HepG2 (cell line): ENCODE measurements around the gene TMEM129. TPM values are rescaled to one million over a fixed set of nuclear protein-coding genes. Genes with fewer than 3 reads are reported as not detected.

ENCODE experiments used
- ARID2 ChIP-seq: sonication (generic); formaldehyde crosslinking; IDR thresholded peaks from 2 replicates; pipeline ENCODE4 v1.8.1; 2022; ENCODE audit warnings: mild to moderate bottlenecking, missing genetic modification reagents, borderline replicate concordance
- BRCA1 ChIP-seq: sonication (generic); formaldehyde crosslinking; IDR thresholded peaks from 2 replicates; pipeline ENCODE4 v1.4.0; 2020; ENCODE audit warnings: missing genetic modification reagents
- CENPT ChIP-seq: sonication (generic); formaldehyde crosslinking; IDR thresholded peaks from 2 replicates; pipeline ENCODE4 v1.8.0; 2022; ENCODE audit warnings: low read depth, mild to moderate bottlenecking, moderate library complexity, missing genetic modification reagents
- ETV6 ChIP-seq: sonication (generic); formaldehyde crosslinking; conservative IDR thresholded peaks from 2 replicates; pipeline ENCODE4 v1.4.0; 2020; ENCODE audit warnings: missing genetic modification reagents
- IRF1 ChIP-seq: sonication (generic); formaldehyde crosslinking; IDR thresholded peaks from 2 replicates; pipeline ENCODE4 v1.4.0; 2020; ENCODE audit warnings: low read depth, mild to moderate bottlenecking, missing genetic modification reagents
- KAT2B ChIP-seq: fragments of 150-350 bp; IDR thresholded peaks from 2 replicates; pipeline ENCODE4 v1.6.1; 2014; ENCODE audit warnings: low read depth, low read length, borderline replicate concordance
- NFE2L1 ChIP-seq: sonication (generic); formaldehyde crosslinking; IDR thresholded peaks from 2 replicates; pipeline ENCODE4 v1.4.0; 2020; ENCODE audit warnings: missing genetic modification reagents, mild to moderate bottlenecking, borderline replicate concordance
- ONECUT2 ChIP-seq: sonication (generic); formaldehyde crosslinking; IDR thresholded peaks from 2 replicates; pipeline ENCODE4 v1.4.0; 2020; ENCODE audit warnings: missing genetic modification reagents
- PHB2 ChIP-seq: fragments of 450-650 bp; IDR thresholded peaks from 2 replicates; pipeline ENCODE4 v1.6.1; 2018; ENCODE audit not compliant: partially characterized antibody
- PTBP1 ChIP-seq: fragments of 200-400 bp; formaldehyde crosslinking; IDR thresholded peaks from 2 replicates; pipeline ENCODE4 v1.6.1; 2018; ENCODE audit warnings: low read length, low read depth; ENCODE audit not compliant: poor library complexity, severe bottlenecking
- RCOR2 ChIP-seq: IDR thresholded peaks from 2 replicates; pipeline ENCODE4 v1.6.1; 2016; ENCODE audit warnings: missing biosample characterization, missing genetic modification reagents
- RNF2 ChIP-seq: fragments of 450-650 bp; conservative IDR thresholded peaks from 2 replicates; pipeline ENCODE4 v1.6.1; 2016; ENCODE audit warnings: low read depth
- RORA ChIP-seq: sonication (generic); formaldehyde crosslinking; IDR thresholded peaks from 2 replicates; pipeline ENCODE4 v1.5.0; 2020; ENCODE audit warnings: mild to moderate bottlenecking, missing genetic modification reagents, moderate library complexity
- SMAD3 ChIP-seq: sonication (generic); formaldehyde crosslinking; IDR thresholded peaks from 2 replicates; pipeline ENCODE4 v1.4.0; 2020; ENCODE audit warnings: missing genetic modification reagents
- SMC3 ChIP-seq: IDR thresholded peaks from 2 replicates; pipeline ENCODE4 v1.6.1; 2011; ENCODE audit warnings: low read length, improper control_type of control experiment
- SP5 ChIP-seq: IDR thresholded peaks from 2 replicates; pipeline ENCODE4 v1.6.1; 2016; ENCODE audit warnings: low read depth, borderline replicate concordance
- SPEN ChIP-seq: sonication (generic); formaldehyde crosslinking; IDR thresholded peaks from 2 replicates; pipeline ENCODE4 v1.5.1; 2020; ENCODE audit warnings: low read depth, mild to moderate bottlenecking, missing genetic modification reagents
- ZBTB3 ChIP-seq: sonication (generic); formaldehyde crosslinking; IDR thresholded peaks from 2 replicates; pipeline ENCODE4 v1.4.0; 2020; ENCODE audit warnings: low read depth, mild to moderate bottlenecking, moderate library complexity, missing genetic modification reagents, borderline replicate concordance
- ZFP37 ChIP-seq: sonication (generic); formaldehyde crosslinking; IDR thresholded peaks from 2 replicates; pipeline ENCODE4 v1.4.0; 2020; ENCODE audit warnings: missing genetic modification reagents, borderline replicate concordance
- ZFP91 ChIP-seq: sonication (generic); formaldehyde crosslinking; IDR thresholded peaks from 2 replicates; pipeline ENCODE4 v1.9.0; 2022; ENCODE audit warnings: missing genetic modification reagents, mild to moderate bottlenecking, borderline replicate concordance
- ZNF136 ChIP-seq: sonication (generic); formaldehyde crosslinking; IDR thresholded peaks from 2 replicates; pipeline ENCODE4 v1.8.1; 2022; ENCODE audit warnings: low read depth, mild to moderate bottlenecking, moderate library complexity, missing genetic modification reagents
- ZNF24 ChIP-seq: fragments of 450-650 bp; IDR thresholded peaks from 2 replicates; pipeline ENCODE4 v1.6.1; 2017; ENCODE audit warnings: antibody characterized with exemption, mild to moderate bottlenecking
- ZNF616 ChIP-seq: sonication (generic); formaldehyde crosslinking; IDR thresholded peaks from 2 replicates; pipeline ENCODE4 v1.5.0; 2020; ENCODE audit warnings: low read depth, mild to moderate bottlenecking, missing genetic modification reagents
- ZNF775 ChIP-seq: sonication (generic); formaldehyde crosslinking; IDR thresholded peaks from 2 replicates; pipeline ENCODE4 v1.4.0; 2020; ENCODE audit warnings: missing genetic modification reagents, mild to moderate bottlenecking, moderate library complexity, borderline replicate concordance
- ZNF782 ChIP-seq: sonication (generic); formaldehyde crosslinking; IDR thresholded peaks from 2 replicates; pipeline ENCODE4 v1.4.0; 2020; ENCODE audit warnings: missing genetic modification reagents, mild to moderate bottlenecking, borderline replicate concordance
- ZNF878 ChIP-seq: sonication (generic); formaldehyde crosslinking; IDR thresholded peaks from 2 replicates; pipeline ENCODE4 v1.8.1; 2023; ENCODE audit warnings: mild to moderate bottlenecking, missing genetic modification reagents, moderate library complexity
- polyA plus RNA-seq, 8 experiments: library from polyadenylated mRNA; depleted of rRNA in 3 of 8; stranded (reverse) in 7 of 8; unstranded in 1 of 8; fragments of >200 nt; fragmentation: Illumina TruSeq in 4 of 8; extraction: Trizol in 4 of 8; gene quantifications; 2 replicates each; pipeline versions ENCODE4 v1.2.1 to v1.2.3, GENCODE V29; 2011 to 2016; ENCODE audit warnings: low read depth in 4 of 8, missing spikeins in 1 of 8, mixed read lengths in 1 of 8; ENCODE audit not compliant: insufficient read depth in 1 of 8
- total RNA-seq, 5 experiments: library from RNA; depleted of rRNA; stranded (reverse); fragments of >200 nt; fragmentation: Illumina TruSeq; extraction: Trizol; gene quantifications; 2 replicates each; pipeline ENCODE4 v1.2.3, GENCODE V29; 2016; ENCODE audit warnings: low read depth in 1 of 5
- TF ChIP-seq, protein P1 (sequence below): IDR thresholded peaks from 2 replicates; pipeline ENCODE4 v1.6.1; 2016; ENCODE audit warnings: low read depth
- TF ChIP-seq, protein P2 (sequence below): sonication (generic); formaldehyde crosslinking; IDR thresholded peaks from 2 replicates; pipeline ENCODE4 v1.4.0; 2020; ENCODE audit warnings: missing genetic modification reagents, low read depth, mild to moderate bottlenecking, borderline replicate concordance

The TMEM129 gene
- total and polyA plus RNA-seq, 2 of the 13 experiments (the other 11 are each of a cell fraction or from before 2014, with no cell fraction given): 19.0 to 25.8 TPM

DNA sequence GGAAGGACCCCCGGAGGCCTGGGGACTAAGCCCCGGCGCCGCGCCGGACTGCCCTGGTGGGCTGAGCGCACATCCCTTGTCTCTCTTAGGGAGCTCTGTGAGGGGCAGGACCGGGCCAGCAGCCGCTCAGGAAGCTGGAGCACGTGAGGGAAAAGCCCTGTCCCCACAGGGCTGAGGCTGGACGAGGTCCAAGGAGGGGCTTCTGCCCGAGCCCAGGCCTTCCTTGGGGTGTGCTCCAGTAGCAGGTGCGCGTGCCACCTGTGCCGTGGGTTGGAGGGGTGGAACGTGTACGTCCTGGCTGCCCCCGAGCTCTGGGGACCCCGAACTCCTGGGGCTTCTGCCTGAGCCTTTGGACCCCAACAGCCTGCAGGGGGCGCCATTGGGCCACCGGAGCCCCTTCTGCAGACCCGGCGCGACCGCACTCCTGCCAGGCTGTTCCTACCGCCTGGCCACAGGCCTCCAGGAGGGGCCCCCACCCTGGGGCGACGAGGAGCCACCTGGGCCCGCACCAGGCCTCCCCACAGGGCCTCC, 27.4 kb upstream of the TMEM129 start (continued):
- TF ChIP-seq ZBTB3 (no peak), ARID2 (CRISPR knock-in tag) (no peak), RNF2 (no peak), KAT2B (no peak), SP5 (no peak), ZNF775 (no peak), ZNF24 (no peak), ZNF616 (CRISPR knock-in tag) (no peak), PHB2 (no peak), ZNF782 (CRISPR knock-in tag) (no peak), PTBP1 (no peak), ETV6 (no peak), NFE2L1 (CRISPR knock-in tag) (no peak), SPEN (CRISPR knock-in tag) (no peak), ZNF878 (no peak), ONECUT2 (CRISPR knock-in tag) (no peak), SMC3 (peak; percentile 51; the same call in 1 of the 2 replicates), IRF1 (CRISPR knock-in tag) (no peak), SMAD3 (CRISPR knock-in tag) (no peak), RORA (CRISPR knock-in tag) (no peak), RCOR2 (CRISPR knock-in tag) (no peak), ZFP91 (CRISPR knock-in tag) (peak; percentile 23; the same call in 1 of the 2 replicates), ZFP37 (CRISPR knock-in tag) (no peak), ZNF136 (CRISPR knock-in tag) (no peak), CENPT (CRISPR knock-in tag) (no peak), BRCA1 (CRISPR knock-in tag) (no peak)
- TF ChIP-seq, protein P1, sequence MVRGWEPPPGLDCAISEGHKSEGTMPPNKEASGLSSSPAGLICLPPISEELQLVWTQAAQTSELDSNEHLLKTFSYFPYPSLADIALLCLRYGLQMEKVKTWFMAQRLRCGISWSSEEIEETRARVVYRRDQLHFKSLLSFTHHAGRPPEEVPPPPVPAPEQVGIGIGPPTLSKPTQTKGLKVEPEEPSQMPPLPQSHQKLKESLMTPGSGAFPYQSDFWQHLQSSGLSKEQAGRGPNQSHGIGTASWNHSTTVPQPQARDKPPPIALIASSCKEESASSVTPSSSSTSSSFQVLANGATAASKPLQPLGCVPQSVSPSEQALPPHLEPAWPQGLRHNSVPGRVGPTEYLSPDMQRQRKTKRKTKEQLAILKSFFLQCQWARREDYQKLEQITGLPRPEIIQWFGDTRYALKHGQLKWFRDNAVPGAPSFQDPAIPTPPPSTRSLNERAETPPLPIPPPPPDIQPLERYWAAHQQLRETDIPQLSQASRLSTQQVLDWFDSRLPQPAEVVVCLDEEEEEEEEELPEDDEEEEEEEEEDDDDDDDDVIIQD (CRISPR knock-in tag): no peak
- TF ChIP-seq, protein P2, sequence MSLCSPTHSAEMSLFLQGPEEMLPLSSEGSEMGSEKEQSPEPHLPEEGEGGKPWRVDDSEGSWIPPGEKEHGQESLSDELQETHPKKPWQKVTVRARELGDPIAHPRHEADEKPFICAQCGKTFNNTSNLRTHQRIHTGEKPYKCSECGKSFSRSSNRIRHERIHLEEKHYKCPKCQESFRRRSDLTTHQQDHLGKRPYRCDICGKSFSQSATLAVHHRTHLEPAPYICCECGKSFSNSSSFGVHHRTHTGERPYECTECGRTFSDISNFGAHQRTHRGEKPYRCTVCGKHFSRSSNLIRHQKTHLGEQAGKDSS: no peak; the same call in 1 of the 2 replicates
